ENCODE data around the gene KCNMB3. TPM values are rescaled to one million over a fixed set of nuclear protein-coding genes. Genes with fewer than 3 reads are reported as not detected.

KCNMB3 gene
- 1.1 to 1.7 TPM (median 1.3 TPM) in 5 replicates for total RNA-seq (2022; extraction: Qiagen RNA extraction)

DNA sequence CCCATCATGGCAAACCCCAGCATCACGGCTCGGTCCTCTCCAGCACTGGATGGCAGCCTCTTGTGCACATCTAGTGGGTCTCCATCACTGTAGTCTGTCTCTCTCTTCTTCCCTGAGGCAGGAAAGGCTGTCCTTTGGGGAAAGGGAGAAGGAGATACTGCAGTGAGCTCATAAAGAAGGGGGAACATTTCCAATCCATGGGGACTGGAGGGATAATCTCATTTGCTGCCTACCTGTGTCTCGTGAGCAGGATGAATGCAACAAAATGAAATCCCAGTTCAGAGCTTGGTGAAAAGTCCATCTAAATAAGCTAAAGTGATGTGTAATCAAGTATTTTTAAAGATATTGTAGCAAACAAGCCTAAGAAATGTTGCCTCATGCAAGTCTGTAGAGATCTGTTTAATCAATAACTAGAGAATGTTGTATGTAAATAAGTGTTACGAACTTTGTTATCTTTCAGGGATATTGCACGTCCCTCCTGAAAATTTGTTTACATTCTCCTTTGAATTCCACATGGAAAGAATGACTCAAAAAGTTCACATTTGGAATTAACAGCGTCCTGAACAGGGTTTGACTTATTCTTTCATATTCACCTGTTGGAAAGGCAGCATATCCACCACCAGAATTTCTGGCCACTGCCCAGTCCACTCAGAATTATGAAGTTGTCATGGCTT lies at the start of gene KCNMB3:
TSS of gene KCNMB3 (minus strand) at position 312 of the 674 bp plus-strand sequence. CDS start at position 188, 124 bp downstream.

Other genes with a start within 250 kb of the KCNMB3 start
- 5.5 to 7.4 TPM (median 6.0 TPM) in 5 replicates for gene ZMAT3, start 179.3 kb downstream of the KCNMB3 start, total RNA-seq (2022; extraction: Qiagen RNA extraction)
- 4.7 to 7.9 TPM (median 6.3 TPM) in 5 replicates for gene PIK3CA, start 102.8 kb downstream of the KCNMB3 start, total RNA-seq (2022; extraction: Qiagen RNA extraction)
- 21.3 to 23.1 TPM (median 21.9 TPM) in 5 replicates for gene ZNF639, start 71.9 kb upstream of the KCNMB3 start, total RNA-seq (2022; extraction: Qiagen RNA extraction)
- gene MFN1, start 96.6 kb upstream of the KCNMB3 start, total RNA-seq (2022; extraction: Qiagen RNA extraction) = 17.3 to 21.4 TPM (median 18.7 TPM) in 5 replicates
- 9.4 to 15.6 TPM (median 11.5 TPM) in 5 replicates for gene GNB4, start 200.4 kb upstream of the KCNMB3 start, total RNA-seq (2022; extraction: Qiagen RNA extraction)

Data from A549 treated with CORT108297 at 1 μM for 4 hours (cell line).